Immature natural killer cell (primary cell): ENCODE data around the gene RAP2A. TPM values are rescaled to one million over a fixed set of nuclear protein-coding genes. Genes with fewer than 3 reads are reported as not detected.

ENCODE experiments used
- DNase-seq, 3 donors: peaks; one replicate each; pipeline ENCODE4 v3.0.0; 2022; ENCODE audit warnings: mixed read lengths in 1 of 3
- H3K27ac Mint-ChIP-seq, 6 donors: one replicate each; pipeline ENCODE4 v1.8.0; 2020; ENCODE audit warnings: mixed read lengths in 6 of 6, mild to moderate bottlenecking in 5 of 6, inconsistent platforms in 4 of 6, moderate library complexity in 3 of 6
- H3K27me3 Mint-ChIP-seq, 3 donors: one replicate each; pipeline ENCODE4 v1.8.0; 2020 to 2021; ENCODE audit warnings: low read depth in 3 of 3, mild to moderate bottlenecking in 3 of 3, mixed read lengths in 3 of 3, moderate library complexity in 3 of 3, inconsistent platforms in 1 of 3
- H3K36me3 Mint-ChIP-seq, 3 donors: one replicate each; pipeline ENCODE4 v1.8.0; 2020; ENCODE audit warnings: mixed read lengths in 3 of 3, inconsistent platforms in 2 of 3, mild to moderate bottlenecking in 2 of 3
- H3K4me1 Mint-ChIP-seq, 2 donors: one replicate each; pipeline ENCODE4 v1.8.0; 2020; ENCODE audit warnings: inconsistent platforms in 2 of 2, mild to moderate bottlenecking in 2 of 2, mixed read lengths in 2 of 2, moderate library complexity in 1 of 2
- H3K4me3 Mint-ChIP-seq, 5 donors: one replicate each; pipeline ENCODE4 v1.8.0; 2020; ENCODE audit warnings: mild to moderate bottlenecking in 5 of 5, mixed read lengths in 5 of 5, inconsistent platforms in 3 of 5, moderate library complexity in 3 of 5
- H3K9me3 Mint-ChIP-seq, 6 donors: one replicate each; pipeline ENCODE4 v1.8.0; 2020; ENCODE audit warnings: mild to moderate bottlenecking in 6 of 6, mixed read lengths in 6 of 6, inconsistent platforms in 4 of 6, moderate library complexity in 3 of 6
- polyA plus RNA-seq, 3 donors: library from polyadenylated mRNA; unstranded; fragments of 300-500 nt; fragmentation: Illumina TruSeq; gene quantifications; one replicate each; pipeline ENCODE4 v1.2.3, GENCODE V29; 2021

RAP2A gene
- polyA plus RNA-seq, 3 donors from 2014 or later: 2.8 to 5.6 (median 5.5) TPM

DNA sequence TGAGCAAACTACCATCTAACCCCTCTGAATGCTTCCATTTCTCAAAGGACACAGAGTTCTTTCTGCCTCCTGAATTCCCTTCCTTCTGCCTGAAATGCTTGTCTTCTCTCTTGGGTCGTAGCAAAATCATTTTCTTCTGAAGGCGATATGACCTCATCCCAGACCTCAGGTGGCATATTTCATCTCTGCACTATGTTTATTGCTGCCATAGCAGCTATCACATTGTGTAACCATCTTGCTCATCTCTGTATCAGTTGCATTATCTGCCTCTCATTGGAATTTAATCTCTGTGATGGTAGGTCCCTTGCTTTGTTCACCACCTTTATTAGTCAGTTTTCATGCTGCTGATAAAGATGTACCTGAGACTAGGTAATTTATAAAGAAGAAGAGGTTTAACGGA, 32.5 kb upstream of the RAP2A start:
- no peaks in the 10 kb centered on the region for H3K4me1 Mint-ChIP-seq
- H3K4me3 Mint-ChIP-seq: no peak overlapping the region
- no peak overlapping the region for H3K27ac Mint-ChIP-seq
- no peak for DNase-seq
- no peaks in the 10 kb centered on the region for H3K27me3 Mint-ChIP-seq
- H3K9me3 Mint-ChIP-seq: no peaks in the 10 kb centered on the region
- H3K36me3 Mint-ChIP-seq: peaks cover 0 to 7% (median 6%) of the 10 kb centered on the region in 3 donors

DNA sequence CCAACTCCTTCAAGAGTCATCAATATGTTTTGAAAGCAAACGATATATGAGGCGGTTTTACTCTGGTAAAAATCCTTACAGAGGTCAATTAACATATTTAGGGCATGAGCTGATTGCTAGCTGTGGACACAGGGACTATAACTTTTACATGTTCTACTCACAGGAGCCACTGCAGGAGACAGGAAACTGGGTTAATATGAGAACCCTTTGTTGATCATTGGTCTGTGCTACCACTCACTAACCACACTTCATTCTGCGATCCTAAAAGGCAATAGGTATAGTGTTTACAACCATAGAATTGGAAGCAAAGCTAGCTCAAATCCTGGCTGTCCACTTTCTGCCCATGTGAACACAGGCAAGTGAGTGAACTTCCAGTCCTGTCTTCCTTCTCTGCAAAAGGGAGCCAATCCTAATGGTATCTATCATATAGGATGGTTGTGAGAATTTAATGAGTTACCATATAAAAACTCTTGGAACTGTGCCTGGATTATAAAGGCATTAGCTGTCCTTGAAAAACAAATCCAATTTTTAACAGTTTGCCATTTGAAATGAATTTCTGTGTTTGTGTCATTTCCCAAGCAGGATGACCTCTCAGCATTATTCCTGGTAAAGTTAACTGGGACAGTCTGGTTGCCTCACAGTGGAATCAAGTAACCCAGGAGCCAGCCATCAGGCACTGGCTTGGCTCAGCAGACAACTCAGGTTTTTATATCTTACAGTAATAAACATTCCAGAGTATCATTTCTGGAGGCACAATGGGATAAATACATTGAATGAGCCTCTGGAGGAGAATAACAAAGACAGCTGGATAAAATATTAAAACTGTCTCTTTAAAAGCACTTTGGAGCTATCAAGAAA, 29.8 kb upstream of the RAP2A start:
- H3K27me3 Mint-ChIP-seq: peaks cover 0 to 2% (median 1%) of the 10 kb centered on the region in 3 donors
- H3K4me1 Mint-ChIP-seq: no peaks in the 10 kb centered on the region
- H3K36me3 Mint-ChIP-seq: peaks cover 0 to 7% (median 6%) of the 10 kb centered on the region in 3 donors
- no peak overlapping the region for H3K27ac Mint-ChIP-seq
- H3K4me3 Mint-ChIP-seq: no peak overlapping the region
- H3K9me3 Mint-ChIP-seq: peaks cover 0 to 5% (median 0%) of the 10 kb centered on the region in 6 donors
- no peak for DNase-seq

DNA sequence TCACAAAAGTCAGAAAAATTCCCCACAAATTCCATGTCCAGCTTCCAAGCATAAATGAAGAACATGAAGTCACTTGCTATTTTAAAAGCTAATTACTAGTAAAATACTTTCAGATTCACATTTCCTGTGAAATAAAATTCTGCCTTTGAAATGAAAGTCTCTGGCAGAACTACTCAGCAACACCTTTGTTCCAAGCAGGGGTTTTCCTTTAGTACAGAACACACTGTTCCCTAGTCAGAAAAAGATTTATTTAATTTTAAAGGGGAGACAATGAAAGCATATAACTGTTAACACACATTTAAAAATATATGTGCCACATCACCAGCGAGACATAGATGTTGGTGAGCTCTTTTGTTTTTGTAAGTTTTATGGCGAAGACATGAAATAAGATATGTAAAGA, 26.4 kb upstream of the RAP2A start:
- peaks cover 0 to 5% (median 0%) of the 10 kb centered on the region in 6 donors for H3K9me3 Mint-ChIP-seq
- DNase-seq: no peak
- no peaks in the 10 kb centered on the region for H3K36me3 Mint-ChIP-seq
- H3K27me3 Mint-ChIP-seq: peaks cover 0 to 3% (median 1%) of the 10 kb centered on the region in 3 donors
- no peaks in the 10 kb centered on the region for H3K4me1 Mint-ChIP-seq
- H3K4me3 Mint-ChIP-seq: no peak overlapping the region
- no peak overlapping the region for H3K27ac Mint-ChIP-seq

DNA sequence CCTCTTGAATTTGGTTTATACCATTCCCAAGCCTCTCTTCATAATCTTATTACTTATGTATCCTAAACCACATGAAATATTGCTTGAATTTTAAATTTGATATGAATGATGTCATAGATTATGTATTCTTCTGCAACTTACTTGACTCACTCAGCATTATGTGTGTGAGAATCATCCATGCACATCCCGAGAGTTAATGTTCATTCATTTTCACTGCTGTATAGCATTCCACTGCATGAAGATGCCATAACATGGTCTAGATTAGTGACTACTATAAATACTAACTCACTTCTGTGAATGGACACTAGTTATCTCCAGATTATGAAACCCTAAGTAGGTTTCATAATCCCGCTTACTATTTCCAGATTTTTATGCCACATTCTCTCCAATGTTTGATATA, 25.0 kb upstream of the RAP2A start:
- H3K4me3 Mint-ChIP-seq: no peak overlapping the region
- no peak overlapping the region for H3K27ac Mint-ChIP-seq
- no peaks in the 10 kb centered on the region for H3K4me1 Mint-ChIP-seq
- DNase-seq: no peak
- H3K9me3 Mint-ChIP-seq: peaks cover 0 to 5% (median 0%) of the 10 kb centered on the region in 6 donors
- H3K27me3 Mint-ChIP-seq: peaks cover 0 to 3% (median 3%) of the 10 kb centered on the region in 3 donors
- H3K36me3 Mint-ChIP-seq: no peaks in the 10 kb centered on the region

DNA sequence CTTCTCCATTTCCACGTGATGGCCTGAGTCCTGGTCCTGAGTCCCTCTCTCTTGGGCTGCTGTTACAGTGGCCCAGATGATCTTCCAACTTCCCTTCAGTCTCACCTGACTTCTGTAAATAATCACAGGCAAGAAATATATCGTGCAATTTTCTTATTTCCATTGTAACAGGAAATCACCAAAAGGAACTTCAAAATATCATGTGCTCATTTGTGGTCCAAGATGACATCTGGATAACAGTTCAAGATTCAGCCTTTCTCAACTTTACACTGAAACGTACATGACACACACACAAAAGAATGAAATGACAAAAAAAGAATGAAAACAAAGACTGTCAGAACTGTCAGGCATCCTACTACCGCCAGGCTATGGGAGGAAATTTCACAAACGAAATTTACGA, 22.0 kb upstream of the RAP2A start:
- no peak overlapping the region for H3K4me3 Mint-ChIP-seq
- H3K9me3 Mint-ChIP-seq: peaks cover 0 to 5% (median 0%) of the 10 kb centered on the region in 6 donors
- no peak for DNase-seq
- H3K36me3 Mint-ChIP-seq: no peaks in the 10 kb centered on the region
- peaks cover 0 to 6% (median 3%) of the 10 kb centered on the region in 3 donors for H3K27me3 Mint-ChIP-seq
- no peak overlapping the region for H3K27ac Mint-ChIP-seq
- H3K4me1 Mint-ChIP-seq: no peaks in the 10 kb centered on the region

DNA sequence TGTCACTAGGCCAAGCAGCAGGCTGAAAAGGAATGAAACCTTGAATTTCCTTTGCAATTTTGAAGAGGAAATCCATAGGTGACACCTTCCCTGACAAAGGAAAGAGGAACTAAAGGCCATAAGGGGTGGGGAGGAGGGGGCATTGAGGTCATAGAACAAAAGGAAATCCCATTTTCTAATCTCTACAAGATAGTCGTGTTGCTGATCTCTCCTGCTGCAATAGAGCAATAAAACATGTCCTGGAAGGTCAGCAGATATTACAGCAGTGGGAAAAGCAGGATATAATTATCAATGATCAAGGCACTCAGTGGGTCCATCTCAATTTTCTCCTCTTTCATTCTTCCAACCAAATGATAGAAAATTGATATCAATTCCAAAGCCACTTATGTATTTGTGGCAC, 20.3 kb upstream of the RAP2A start:
- Mint-ChIP-seq H3K4me3 (no peak overlapping the region), H3K36me3 (no peaks in the 10 kb centered on the region), H3K9me3 (peaks cover 0 to 5% (median 0%) of the 10 kb centered on the region in 6 donors), H3K4me1 (no peaks in the 10 kb centered on the region), H3K27ac (no peak overlapping the region), H3K27me3 (peaks cover 2 to 6% (median 4%) of the 10 kb centered on the region in 3 donors)
- DNase-seq: no peak

DNA sequence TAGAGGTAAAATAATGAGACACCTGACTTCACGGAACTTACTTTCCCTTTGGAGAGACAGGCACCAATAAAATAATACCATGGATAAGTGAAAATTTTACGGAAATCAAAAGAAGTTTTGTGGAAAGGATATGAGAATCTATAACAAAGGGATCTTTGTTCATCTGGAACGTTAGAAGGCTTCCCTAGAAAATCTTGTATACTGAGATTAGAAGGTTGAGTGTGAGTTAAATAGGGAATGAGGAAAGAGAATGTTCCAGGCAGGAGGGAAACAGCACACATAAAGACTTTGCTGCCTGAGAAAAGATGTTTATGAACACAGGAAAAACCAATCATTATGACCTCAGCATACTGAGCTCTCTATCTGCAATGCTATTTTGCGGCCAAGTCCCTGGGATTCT, 19.6 kb upstream of the RAP2A start:
- H3K27ac Mint-ChIP-seq: no peak overlapping the region
- H3K4me3 Mint-ChIP-seq: no peak overlapping the region
- no peaks in the 10 kb centered on the region for H3K4me1 Mint-ChIP-seq
- H3K9me3 Mint-ChIP-seq: no peaks in the 10 kb centered on the region
- H3K27me3 Mint-ChIP-seq: peaks cover 0 to 5% (median 4%) of the 10 kb centered on the region in 3 donors
- no peak for DNase-seq
- H3K36me3 Mint-ChIP-seq: no peaks in the 10 kb centered on the region

DNA sequence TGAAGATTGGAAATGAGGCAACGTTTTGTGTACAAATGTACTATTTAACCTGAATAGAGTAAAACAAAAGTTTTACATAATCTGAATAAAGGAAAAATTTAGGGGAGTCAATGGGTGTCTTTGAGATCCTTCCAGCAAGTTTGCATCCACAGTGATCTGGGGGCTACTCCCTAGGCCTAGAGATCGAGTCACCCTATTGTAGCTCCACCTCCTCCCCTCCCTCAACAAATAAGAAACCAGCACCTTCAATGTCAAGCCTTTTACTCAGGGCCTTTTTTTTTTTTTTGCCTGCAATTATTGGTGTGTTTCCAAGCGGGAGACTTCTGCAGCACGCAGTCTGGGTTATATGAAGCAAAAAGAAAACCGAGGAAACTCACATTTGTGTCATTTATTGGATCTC, 16.3 kb upstream of the RAP2A start:
- Mint-ChIP-seq H3K4me1 (no peaks in the 10 kb centered on the region), H3K4me3 (no peak overlapping the region), H3K27me3 (peaks cover 1 to 5% (median 4%) of the 10 kb centered on the region in 3 donors), H3K9me3 (no peaks in the 10 kb centered on the region), H3K27ac (no peak overlapping the region), H3K36me3 (no peaks in the 10 kb centered on the region)
- DNase-seq: no peak

DNA sequence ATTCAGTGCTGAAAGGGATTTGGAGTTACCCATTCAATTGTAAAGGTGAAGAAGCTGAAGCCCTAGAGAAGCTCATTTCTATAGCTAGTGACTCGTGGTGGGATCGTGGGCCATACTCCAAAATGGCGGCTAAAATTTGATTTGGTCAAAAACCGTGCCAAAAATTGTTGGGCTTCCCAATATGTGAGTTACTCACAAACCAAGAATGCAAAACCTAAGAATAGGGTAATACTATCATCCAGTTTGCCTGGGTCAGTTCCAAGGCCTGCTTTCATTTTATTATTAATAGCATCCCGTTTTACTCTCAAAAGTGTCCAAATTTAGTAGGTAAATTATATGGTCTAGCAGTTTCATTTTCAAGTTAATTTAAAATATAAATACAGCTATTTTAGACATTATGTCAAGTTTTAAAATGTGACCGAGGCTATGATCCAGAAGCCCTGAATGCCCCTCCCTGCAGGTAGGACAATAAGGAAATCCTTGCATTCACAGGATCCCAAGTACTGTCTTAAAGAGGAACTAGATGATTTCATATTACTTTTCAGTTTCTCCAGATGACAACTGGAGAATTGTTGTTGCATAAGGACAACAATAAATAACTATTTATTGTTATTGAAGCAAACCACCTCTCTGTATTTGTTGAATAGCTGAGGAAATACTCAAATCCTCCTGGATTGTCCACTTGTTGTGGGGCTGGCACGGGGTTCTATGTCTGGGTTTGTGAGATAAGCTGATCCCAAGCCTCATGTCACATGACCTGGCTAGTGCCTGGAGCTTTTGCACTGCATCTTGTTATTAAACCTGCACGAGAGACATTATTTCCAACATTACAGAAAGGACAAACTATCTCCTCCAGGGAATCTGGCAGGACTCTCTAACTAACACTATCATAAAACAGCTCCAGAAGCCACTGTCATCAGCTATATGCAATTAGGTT, 11.6 kb upstream of the RAP2A start:
- H3K27me3 Mint-ChIP-seq: peaks cover 0 to 11% (median 3%) of the 10 kb centered on the region in 3 donors
- no peak overlapping the region for H3K4me3 Mint-ChIP-seq
- no peak for DNase-seq
- H3K36me3 Mint-ChIP-seq: no peaks in the 10 kb centered on the region
- H3K4me1 Mint-ChIP-seq: no peaks in the 10 kb centered on the region
- H3K27ac Mint-ChIP-seq: no peak overlapping the region
- no peaks in the 10 kb centered on the region for H3K9me3 Mint-ChIP-seq

DNA sequence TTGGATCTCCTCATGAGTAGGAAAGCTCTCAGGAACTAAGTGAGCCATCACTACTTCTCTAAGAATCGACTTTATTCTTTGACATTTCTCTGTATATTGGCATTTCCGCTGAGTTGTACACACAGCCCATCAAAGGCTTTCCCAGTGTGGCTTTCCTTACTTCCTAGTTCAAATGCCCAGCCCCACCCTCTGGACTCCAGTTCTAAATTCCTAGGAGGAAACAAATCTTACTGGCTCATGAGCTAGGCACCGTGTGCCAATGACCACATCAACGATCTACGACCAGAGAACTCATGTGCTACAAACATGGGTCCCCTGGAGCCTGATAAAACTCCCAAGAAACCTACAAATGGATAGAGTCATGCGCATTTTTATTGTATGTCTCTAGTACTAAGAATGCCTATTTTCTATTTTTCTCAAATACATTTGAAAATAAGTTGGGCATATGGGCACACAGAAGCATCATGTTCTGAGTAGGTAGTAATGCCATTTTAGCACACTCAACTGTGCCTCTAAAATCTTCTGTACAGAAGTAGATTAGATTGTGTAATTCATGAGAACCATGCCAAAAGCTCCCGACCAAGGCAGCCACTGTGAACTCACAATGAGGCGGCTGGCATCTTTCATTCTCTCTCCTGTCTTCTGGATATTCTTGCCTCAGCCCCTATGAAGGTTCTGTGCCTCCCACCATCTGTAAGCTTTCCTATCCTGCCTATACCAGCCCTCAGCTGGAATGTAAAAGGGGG, 10.5 kb upstream of the RAP2A start:
- Mint-ChIP-seq H3K9me3 (no peaks in the 10 kb centered on the region), H3K27me3 (peaks cover 2 to 7% (median 3%) of the 10 kb centered on the region in 3 donors), H3K36me3 (peaks cover 0 to 1% (median 0%) of the 10 kb centered on the region in 3 donors), H3K27ac (no peak overlapping the region), H3K4me1 (no peaks in the 10 kb centered on the region), H3K4me3 (no peak overlapping the region)
- no peak for DNase-seq

DNA sequence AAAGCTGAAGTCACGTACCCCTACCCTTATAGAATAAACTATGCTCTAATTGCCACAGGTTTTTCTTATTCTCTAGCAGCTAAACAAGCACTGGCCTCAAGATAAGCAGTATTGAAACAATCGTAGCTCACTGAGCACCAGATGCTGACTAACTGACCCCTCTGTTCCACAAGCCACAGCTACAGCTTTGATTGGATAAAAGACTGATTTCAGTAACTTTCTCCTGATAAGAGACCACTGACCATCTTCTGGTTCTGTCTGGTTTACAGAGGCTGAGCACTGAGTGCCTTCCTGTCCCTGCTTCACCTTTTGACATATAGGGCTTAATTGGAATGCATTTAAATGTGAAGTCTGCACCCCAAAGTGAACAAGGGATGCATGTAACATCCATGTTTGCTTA, 8.4 kb upstream of the RAP2A start:
- Mint-ChIP-seq H3K9me3 (peaks cover 0 to 1% (median 0%) of the 10 kb centered on the region in 6 donors), H3K27ac (no peak overlapping the region), H3K27me3 (peaks cover 3 to 7% (median 5%) of the 10 kb centered on the region in 3 donors), H3K4me3 (no peak overlapping the region), H3K36me3 (peaks cover 0 to 7% (median 0%) of the 10 kb centered on the region in 3 donors), H3K4me1 (no peaks in the 10 kb centered on the region)
- DNase-seq: no peak

DNA sequence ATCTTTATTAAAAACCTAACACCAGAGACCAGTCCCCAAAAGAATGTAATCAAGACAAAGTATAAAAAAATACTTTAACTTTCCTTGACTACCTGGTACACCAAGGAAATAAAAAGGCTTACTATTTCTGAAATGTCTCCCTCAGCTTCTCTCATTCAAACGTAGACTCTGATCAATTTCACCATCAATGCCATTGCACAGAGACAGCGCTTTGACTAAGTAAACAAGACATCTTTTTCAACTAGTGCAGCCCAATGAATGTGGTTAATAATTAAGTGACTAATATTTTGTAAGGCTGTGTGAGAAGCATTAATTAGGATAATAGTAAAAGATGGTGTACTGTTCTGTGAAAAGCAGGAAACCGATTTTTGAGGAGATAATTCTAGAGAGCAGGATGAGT, 7.3 kb upstream of the RAP2A start:
- Mint-ChIP-seq H3K27me3 (peaks cover 3 to 7% (median 5%) of the 10 kb centered on the region in 3 donors), H3K4me1 (peaks cover 0 to 2% of the 10 kb centered on the region in 2 donors), H3K36me3 (peaks cover 0 to 7% (median 0%) of the 10 kb centered on the region in 3 donors), H3K9me3 (peaks cover 0 to 1% (median 0%) of the 10 kb centered on the region in 6 donors), H3K27ac (no peak overlapping the region), H3K4me3 (no peak overlapping the region)
- no peak for DNase-seq

DNA sequence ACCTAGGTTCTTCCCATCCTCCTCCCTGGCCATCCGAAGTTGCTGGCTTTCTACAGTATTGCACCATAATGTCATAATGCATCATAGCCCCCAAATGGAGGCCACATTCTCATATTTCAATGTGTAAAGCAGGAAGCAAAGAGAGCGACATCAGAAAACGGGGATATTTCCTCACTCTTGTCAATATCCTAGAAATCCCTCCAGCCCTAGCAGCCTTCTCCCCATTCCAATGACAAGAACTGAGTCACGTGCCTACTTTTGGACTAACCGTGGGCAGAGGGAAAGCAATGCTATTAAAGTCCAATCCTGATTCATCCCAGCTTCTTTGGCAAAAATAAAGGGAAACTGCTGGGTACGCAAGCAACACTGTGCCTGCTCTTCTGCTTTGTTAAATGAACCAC, 4.3 kb upstream of the RAP2A start:
- no peak for DNase-seq
- peaks cover 0 to 7% (median 0%) of the 10 kb centered on the region in 3 donors for H3K36me3 Mint-ChIP-seq
- H3K4me3 Mint-ChIP-seq: no peak overlapping the region
- peaks cover 0 to 2% (median 0%) of the 10 kb centered on the region in 6 donors for H3K9me3 Mint-ChIP-seq
- H3K27ac Mint-ChIP-seq: no peak overlapping the region
- H3K4me1 Mint-ChIP-seq: peaks cover 12 to 16% of the 10 kb centered on the region in 2 donors
- H3K27me3 Mint-ChIP-seq: peaks cover 11 to 22% (median 17%) of the 10 kb centered on the region in 3 donors
